HG02763 (cell line): Measurements from ENCODE around the gene TINAGL1.

Experiments
- ATAC-seq: cut with Tn5 transposase; IDR thresholded peaks from one replicate; pipeline ENCODE4 v1.9.1; 2021; ENCODE audit warnings: mild to moderate bottlenecking, moderate library complexity; ENCODE audit not compliant: unreplicated experiment

Gene TINAGL1, protein sequence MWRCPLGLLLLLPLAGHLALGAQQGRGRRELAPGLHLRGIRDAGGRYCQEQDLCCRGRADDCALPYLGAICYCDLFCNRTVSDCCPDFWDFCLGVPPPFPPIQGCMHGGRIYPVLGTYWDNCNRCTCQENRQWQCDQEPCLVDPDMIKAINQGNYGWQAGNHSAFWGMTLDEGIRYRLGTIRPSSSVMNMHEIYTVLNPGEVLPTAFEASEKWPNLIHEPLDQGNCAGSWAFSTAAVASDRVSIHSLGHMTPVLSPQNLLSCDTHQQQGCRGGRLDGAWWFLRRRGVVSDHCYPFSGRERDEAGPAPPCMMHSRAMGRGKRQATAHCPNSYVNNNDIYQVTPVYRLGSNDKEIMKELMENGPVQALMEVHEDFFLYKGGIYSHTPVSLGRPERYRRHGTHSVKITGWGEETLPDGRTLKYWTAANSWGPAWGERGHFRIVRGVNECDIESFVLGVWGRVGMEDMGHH

DNA sequence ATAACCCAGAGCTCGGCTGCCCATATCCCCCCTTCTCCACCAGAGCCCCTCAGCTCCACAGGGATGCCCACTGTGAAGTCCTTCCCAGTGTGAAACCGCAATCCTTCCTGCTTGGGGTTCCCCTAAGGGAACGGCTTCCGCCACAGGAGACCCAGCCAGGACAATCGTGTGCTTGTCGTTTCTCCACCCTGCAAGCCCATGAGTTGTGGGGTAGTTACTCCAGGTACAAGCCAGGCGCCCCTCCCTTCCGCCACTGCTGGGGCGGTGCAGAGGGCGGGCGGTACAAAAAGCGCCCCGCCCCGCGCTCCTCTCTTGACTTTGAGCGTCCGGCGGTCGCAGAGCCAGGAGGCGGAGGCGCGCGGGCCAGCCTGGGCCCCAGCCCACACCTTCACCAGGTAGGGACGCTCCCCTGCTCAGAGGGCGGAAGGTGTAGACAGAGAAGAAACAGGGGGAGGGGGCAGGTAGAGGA, at the start of gene TINAGL1:
TINAGL1 (plus strand) TSS at position 315 of the 469 bp plus-strand sequence. CDS start 634 bp downstream, outside the sequence.
- ATAC-seq, result no peak

DNA sequence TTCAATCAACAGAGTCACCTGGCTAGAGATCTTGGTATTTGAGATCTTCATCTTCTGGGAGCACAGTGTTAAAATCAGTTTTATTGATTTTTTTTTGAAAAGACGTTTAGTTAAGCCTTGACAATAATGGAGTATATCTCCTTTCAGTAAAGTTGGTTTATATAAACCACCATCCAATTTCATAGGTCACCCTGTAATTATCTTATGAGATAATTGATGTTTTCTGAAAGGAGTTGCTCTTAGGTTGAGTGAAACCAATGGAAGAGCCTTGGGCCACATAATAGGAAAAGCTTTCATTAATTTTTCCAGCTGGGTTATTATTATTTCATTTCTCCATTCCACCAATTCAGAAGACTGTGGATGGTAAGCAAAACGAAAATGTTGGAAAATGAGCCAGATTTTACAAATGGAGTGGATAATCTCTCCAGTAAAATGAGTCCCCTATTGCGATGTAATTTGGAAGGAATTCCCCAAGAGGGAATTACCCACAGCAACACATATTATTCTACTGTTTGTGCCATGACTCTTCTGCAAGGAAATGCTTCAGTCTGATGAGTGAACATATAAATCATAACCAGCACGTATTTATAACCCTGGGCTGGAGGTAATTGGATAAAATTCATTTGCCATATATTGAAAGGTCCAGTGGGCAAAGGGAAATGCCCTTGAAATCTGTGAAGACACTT, 46.2 kb upstream of the TINAGL1 start:
- no peak for ATAC-seq

DNA sequence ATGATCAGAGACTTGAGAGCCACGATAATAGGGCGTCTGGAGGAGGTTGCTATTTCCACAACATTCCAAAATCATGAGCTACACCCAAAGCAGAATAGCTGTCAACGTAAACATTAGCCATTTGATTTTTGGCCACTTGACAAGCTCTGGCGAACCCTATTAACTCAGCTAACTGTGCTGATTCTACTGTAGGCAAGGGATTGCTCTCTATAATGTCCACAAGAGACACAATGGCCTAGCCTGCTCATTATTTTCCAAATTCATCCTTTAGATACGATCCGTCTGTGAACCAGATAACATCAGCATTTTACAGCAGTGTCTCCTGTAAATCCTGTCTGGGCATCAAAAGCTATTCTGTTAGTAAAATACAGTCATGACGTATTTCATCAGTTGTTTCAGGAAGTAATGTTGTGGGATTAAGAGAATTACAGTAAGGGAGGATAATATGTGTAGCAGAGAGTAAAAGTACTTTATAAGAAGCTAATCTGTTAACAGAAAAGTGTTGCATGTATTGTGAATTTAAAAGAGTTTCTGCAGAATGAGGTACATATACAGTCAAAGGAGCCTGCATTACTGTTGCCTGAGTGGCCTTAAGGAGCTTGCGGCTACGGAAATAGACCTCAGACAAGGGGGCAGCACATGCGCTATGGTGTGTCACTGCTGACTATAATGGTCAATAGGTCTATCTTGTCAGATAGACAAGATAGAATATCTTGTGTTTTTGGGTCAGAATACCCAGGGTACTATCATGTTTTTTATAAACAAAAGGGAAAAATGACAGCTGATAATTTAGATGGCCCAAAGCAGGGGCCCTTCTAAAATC, 44.9 kb upstream of the TINAGL1 start:
- ATAC-seq, result no peak

DNA sequence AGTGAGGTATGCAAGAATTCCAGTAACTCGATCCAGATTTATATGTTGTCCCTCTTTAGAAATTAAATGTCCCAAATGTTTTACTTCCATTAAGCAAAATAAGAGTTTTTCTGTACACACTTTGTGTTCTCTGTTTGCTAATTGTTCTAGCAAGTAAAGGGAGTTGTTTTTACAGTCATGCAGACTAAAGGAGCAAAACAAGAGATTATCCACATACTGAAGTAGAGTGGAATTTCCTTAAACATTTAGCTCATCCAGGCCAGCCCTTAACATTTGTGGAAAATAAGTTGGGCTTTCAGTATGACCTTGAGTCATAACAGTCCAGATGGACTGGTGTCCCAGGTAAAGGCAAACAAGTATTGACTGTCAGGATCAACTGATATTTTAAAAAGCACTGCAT, 44.1 kb upstream of the TINAGL1 start:
- ATAC-seq, result no peak

DNA sequence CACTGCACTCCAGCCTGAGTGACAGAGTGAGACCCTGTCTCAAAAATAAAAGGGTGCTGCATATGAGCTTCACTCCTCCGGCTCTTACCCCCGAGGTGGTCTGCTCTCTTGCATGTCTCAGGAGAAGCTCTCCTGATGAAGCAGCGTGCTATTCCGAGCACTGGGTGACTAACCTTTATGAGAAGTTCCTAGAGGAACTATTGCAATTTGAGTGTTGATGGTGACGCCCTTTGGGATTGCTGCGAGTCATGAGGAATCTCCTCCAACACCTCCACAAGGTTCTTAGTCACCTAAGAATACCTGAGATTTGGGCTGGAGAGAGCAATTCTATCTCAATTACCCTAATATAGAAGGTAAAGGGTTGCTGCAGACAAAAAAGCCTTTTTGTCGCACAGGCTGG, 40.8 kb upstream of the TINAGL1 start:
- no peak for ATAC-seq

DNA sequence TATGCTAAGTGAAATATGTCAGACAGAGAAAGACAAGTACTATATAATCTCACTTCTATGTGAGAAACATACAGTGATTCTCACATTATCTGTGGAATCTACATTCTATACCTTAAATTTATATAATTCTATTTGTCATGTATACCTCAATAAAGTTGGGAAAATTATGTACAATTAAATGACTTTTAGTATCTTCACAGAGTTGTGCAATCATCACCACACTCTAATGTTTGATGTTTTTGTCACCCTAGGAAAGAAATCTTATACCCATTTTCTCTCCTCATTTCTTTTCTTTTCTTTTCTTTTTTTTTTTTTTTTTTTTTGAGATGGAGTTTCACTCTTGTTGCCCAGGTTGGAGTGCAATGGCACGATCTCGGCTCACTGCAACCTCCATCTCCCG, 37.0 kb upstream of the TINAGL1 start:
- ATAC-seq, result no peak

DNA sequence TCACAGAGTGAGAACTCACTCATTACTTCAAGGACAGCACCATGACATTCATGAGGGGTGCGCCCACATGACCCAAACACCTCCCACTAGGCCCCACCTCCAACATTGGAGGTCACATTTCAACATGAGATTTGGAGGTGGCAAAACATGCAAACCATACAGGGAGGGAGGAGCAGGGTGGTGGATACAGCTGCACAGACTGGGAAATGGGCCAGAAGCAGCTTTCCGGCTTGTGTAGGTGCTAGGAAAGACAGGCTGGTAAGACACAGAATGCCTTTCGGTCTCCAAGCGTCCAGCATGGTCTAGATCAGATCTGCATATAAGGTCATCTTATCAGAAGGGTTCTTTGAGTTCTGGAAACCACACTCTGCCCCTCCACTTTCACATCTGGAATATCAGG, 35.1 kb upstream of the TINAGL1 start:
- no peak for ATAC-seq

DNA sequence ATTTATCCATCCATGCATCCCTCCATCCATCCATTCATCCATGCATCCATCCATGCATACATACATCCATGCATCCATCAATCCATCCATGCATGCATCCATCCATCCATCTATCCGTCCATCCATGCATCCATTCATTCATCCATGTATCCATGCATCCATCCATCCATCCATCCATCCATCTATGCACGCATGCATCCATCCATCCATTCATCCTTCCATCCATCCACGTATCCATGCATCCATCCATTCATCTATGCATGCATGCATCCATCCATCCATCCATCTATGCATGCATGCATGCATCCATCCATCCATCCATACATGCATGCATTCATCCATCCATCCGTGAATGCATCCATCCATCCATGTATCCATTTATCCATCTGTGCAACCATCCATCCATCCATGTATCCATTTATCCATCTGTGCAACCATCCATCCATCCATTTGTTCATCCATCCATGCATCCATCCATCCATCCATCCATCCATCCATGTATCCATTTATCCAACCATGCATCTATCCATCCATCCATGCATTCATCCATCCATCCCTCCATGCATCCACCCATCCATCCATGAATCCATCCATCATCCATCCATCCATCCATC, 30.3 kb upstream of the TINAGL1 start:
- ATAC-seq, result no peak

DNA sequence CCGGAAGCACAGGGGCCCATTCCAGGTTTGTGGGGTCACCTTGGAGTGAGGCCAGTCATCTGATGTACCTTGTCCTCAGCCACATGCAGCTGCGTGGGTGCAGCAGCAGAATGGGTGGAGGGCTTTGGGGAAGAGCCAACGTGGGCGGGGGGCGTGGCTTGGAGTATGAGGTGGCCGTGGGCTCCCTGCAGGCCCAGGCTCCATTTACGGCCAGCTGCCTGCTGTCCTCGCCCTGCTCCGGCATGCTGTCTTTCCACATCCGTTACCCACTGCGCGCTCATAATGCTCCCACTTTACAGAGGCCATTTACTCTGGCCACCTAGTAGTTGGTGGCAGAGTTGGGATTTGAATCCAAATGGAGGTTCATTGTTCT, 27.8 kb upstream of the TINAGL1 start:
- ATAC-seq, result no peak

DNA sequence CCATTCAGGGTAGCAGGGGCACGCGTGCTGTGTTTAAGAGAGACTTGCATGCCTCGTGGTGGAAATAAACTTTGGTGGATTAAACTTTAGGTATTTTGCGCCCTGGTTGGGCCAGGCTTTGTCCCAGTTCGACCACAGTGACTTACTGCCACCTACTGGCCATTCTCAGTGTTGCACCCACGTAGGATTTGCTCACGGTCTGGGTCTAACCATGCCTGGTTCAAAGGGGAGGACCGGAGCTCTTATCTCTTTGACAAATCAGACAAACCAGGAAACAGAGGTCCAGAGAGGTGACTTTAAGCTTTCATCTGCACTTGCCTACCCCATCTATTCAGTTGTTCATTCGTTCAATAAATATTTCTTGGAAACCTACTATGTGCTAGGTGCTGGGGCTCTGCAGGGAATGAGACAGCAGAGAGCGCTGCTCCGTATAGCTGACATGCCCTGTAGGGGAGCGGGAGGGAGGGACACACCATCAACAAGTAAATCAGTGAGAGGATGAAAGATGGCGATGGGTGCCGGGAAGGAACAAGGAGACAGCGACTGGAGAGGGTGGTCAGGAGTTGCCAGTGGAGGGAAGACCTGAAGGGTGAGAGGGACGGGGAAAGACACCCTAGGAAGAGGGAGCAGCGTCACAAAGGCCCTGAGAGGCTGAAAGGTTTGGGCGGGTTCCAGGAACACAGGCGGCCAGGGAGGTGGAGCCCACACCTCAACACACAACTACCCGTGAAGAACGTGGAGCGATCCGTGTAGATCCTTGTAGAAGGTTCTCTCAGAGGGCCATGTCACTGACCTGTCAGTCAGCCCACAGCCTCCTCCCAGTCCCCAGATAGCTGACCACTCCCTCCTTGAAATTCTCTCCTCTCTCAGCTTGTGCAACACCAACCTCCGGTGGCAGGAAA, 27.2 kb upstream of the TINAGL1 start:
- ATAC-seq, result peak; percentile 73

DNA sequence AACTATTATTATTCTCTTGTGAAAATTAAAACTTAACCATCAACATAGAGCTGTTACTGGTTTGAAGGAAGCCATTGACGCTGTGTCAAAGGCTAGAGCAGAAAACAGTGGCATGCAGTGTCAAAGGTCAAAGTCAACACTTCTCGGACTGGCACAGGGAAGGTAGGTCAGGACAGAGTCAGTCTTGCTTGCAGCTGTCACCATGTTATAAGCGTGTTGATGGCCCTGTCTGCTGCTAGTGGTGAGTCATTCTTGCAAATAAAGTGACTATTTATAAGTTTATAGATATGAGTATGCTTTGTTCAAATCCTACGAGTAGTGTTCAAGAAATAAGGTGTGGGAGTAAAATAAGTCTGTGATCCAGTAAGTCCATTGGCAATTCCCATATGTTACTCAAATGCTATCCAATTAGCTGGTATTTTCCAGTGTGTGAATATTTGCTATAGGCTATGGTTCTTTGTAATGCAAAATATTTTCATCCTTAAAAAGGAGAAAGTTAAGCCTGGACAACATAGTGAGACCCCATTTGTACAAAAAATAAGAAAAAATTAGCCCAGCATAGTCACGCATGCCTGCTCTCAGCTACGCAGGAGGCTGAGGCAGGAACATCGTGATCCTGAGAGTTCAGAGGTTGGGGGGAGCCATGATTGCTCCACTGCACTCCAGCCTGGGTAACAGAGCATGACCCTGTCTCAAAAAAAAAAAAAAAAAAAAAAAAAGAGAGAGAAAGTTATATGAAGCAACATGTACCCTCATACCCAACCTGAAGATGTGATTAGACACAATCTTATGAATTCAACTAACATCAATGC, 26.3 kb upstream of the TINAGL1 start:
- peak; percentile 35 for ATAC-seq

DNA sequence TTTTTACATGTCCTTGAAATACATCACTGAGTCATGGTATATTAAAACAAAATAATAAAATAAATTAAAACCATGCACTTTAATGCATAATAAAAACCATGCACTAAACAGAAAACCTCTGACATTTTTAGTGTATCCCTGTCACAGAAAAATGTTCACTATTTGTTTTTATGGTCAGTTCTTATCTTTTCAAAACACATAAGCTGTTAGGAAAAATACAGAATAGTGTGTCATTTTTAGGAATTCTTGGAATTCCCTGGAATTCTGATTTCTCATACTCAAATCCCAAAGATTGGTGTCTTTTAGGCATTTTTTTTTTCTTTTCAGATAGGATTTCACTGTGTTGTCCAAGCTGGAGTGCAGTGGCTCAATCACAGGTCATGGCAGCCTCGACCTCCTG, 25.1 kb upstream of the TINAGL1 start:
- ATAC-seq, result no peak

DNA sequence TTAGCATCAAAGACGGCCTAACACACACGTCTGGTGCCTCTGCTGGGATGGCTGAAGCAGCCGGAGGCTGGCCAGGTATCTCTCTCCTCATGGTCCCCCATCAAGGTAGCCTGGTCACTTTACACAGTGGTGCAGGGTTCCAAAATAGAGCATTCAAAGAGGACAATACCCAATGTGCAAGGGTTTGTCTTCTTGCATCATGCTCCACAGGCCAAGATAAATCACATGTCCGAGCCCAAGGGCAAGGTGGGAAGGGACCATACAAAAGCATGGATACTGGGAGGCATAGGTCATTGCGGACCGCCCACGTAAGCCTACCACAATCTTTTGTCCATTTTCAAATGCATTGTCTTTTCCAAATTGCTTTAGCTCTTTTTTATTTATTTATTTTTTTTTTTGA, 23.8 kb upstream of the TINAGL1 start:
- ATAC-seq, result no peak

DNA sequence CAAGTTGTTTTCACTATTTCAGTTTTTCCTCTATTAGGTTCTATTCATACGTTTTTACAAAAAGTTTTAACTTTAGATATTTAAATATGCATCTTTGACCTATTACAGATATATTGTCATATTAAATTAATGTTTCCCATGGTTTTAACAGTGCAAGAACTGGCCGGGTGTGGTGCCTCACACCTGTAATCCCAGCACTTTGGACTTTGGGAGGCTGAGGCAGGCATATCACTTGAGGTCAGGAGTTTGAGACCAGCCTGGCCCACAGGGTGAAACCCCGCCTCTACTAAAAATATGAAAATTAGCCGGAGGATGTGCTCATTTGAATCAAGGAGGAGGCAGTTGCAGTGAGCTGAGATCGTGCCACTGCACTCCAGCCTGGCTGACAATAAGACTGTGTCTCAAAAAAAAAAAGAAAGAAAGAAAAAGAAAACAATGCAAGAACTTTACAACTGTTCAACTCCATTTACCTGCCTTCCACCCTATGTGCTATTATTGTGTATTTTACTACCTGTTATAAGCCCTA, 19.8 kb upstream of the TINAGL1 start:
- no peak for ATAC-seq

DNA sequence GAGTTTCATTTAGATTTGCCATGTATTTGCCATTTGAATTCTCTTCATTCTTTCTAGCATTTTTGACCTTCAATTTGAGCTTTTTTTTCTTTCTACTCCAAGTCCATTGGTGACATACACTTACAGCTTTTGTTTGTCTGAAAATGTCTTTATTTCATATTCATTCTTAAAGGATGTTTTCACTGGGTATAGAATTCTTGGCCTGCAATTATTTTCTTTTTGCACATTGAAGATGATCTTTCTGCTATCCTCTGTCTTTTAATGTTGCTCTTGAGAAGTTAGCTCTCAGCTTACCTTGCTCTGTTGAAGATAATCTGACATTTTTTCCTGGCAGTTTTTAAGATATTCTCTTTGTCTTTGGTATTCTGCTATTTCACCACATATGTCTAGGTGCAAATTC, 16.6 kb upstream of the TINAGL1 start:
- no peak for ATAC-seq

DNA sequence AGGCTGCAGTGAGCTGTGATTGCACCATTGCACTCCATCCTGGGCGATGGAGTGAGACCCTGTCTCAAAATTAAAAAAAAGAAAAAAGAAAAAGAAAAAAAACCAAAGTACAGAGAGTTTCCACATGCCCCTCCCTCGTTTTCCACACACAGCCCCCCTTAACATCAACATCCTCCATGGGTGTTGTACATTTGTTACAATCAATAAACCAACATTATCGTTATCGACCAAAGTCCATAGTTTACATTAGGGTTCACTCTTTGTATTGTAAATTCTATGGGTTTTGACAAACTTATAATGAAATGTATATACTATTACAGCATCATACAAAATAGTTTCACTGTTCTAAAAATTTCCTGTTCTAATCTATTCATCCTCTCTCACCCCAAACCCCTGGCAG, 15.9 kb upstream of the TINAGL1 start:
- ATAC-seq, result no peak

DNA sequence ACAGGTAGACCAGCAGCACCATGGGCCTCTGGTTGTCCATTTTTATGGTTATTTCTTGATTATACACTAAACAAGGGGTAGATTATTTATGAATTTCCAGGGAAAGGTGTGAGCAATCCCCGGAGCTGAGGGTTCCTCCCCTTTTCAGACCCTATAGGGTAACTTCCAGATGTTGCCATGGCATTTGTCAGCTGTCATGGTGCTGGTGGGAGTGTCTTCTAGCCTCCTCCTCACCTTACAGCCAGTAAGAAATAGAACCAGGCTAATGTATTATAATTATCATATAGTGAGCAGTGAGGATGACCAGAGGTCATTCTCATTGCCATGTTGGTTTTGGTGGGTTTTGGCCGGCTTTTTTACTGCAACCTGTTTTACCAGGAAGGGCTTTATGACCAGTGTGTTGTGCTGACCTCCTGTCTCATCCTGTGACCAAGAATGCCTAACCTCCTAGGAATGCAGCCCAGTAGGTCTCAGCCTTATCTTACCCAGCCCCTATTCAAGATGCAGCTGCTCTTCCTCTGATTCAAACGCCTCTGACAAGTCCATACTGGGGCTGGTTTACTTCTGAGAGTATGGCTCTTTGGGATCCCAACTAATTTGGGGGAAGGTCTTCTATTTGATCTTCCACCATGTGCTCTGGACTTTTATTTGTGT, 13.5 kb upstream of the TINAGL1 start:
- ATAC-seq, result no peak

DNA sequence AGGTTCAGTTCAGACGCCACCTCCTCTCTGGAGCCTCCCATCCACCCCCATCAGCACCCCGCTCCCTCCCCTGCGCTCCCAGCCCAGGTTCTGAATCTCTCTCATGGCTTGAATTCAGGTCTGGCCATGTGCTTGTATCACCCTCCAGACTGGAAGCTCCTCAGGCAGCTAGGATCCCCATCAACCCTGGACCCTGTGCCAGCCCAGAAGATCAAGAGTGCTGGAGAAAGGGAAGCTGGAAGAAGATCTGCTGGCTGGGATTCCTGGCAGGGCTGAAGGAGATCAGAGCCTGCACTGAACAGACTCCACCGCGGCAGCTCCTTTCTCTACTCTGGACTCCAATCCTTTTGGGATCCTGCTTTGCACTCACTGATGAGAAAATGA, 11.7 kb upstream of the TINAGL1 start:
- ATAC-seq, result no peak
